HG03097 (cell line): Measurements from ENCODE around the gene ADAMTS16.

Source experiments
- ATAC-seq: cut with Tn5 transposase; IDR thresholded peaks from one replicate; pipeline ENCODE4 v1.9.1; 2021; ENCODE audit not compliant: unreplicated experiment, low FRiP score

Gene ADAMTS16

GRCh38 chr5:5332287-5332686, 192.2 kb downstream of the ADAMTS16 start:
- no peak for ATAC-seq

- no peak for ATAC-seq
Observed at GRCh38 chr5:5335107-5335506, 195.0 kb downstream of the ADAMTS16 start.

- no peak for ATAC-seq
Observed at GRCh38 chr5:5335700-5336264, 195.7 kb downstream of the ADAMTS16 start.

GRCh38 chr5:5339257-5339656, 199.1 kb downstream of the ADAMTS16 start:
- ATAC-seq, result no peak

- no peak for ATAC-seq
Observed at GRCh38 chr5:5340206-5340729, 200.1 kb downstream of the ADAMTS16 start.

GRCh38 chr5:5341531-5342292, 201.6 kb downstream of the ADAMTS16 start:
- ATAC-seq, result no peak

- no peak for ATAC-seq
Observed at GRCh38 chr5:5342784-5343183, 202.7 kb downstream of the ADAMTS16 start.

- ATAC-seq, result no peak
Observed at GRCh38 chr5:5343568-5343967, 203.4 kb downstream of the ADAMTS16 start.

GRCh38 chr5:5344051-5344571, 204.0 kb downstream of the ADAMTS16 start:
- ATAC-seq, result no peak

GRCh38 chr5:5344606-5345005, 204.5 kb downstream of the ADAMTS16 start:
- no peak for ATAC-seq

GRCh38 chr5:5347442-5347841, 207.3 kb downstream of the ADAMTS16 start:
- no peak for ATAC-seq

- ATAC-seq, result no peak
Observed at GRCh38 chr5:5348135-5348534, 208.0 kb downstream of the ADAMTS16 start.

- no peak for ATAC-seq
Observed at GRCh38 chr5:5348576-5348975, 208.4 kb downstream of the ADAMTS16 start.

GRCh38 chr5:5350101-5350500, 210.0 kb downstream of the ADAMTS16 start:
- ATAC-seq, result no peak

GRCh38 chr5:5351288-5351979, 211.3 kb downstream of the ADAMTS16 start:
- ATAC-seq, result no peak

- no peak for ATAC-seq
Observed at GRCh38 chr5:5352675-5353074, 212.5 kb downstream of the ADAMTS16 start.

GRCh38 chr5:5353681-5354080, 213.6 kb downstream of the ADAMTS16 start:
- ATAC-seq, result no peak

- no peak for ATAC-seq
Observed at GRCh38 chr5:5356765-5357164, 216.6 kb downstream of the ADAMTS16 start.

GRCh38 chr5:5359618-5360017, 219.5 kb downstream of the ADAMTS16 start:
- ATAC-seq, result no peak

GRCh38 chr5:5360363-5360940, 220.3 kb downstream of the ADAMTS16 start:
- no peak for ATAC-seq

- no peak for ATAC-seq
Observed at GRCh38 chr5:5360941-5361520, 220.9 kb downstream of the ADAMTS16 start.
